Daoy (cell line): ENCODE measurements around the gene ZNF155. TPM values are rescaled to one million over a fixed set of nuclear protein-coding genes. Genes with fewer than 3 reads are reported as not detected.

Source experiments
- DNase-seq: peaks from one replicate; pipeline ENCODE4 v3.0.0-alpha.2; 2015; ENCODE audit warnings: low read depth
- total RNA-seq: library from RNA; depleted of rRNA; stranded (reverse); fragments of >200 nt; shearing (Covaris generic); gene quantifications from 2 replicates; pipeline ENCODE4 v1.2.3, GENCODE V29; 2014; rRNA removed

The ZNF155 gene
- total RNA-seq, 1 experiment from 2014 or later, result 9.0 TPM

DNA sequence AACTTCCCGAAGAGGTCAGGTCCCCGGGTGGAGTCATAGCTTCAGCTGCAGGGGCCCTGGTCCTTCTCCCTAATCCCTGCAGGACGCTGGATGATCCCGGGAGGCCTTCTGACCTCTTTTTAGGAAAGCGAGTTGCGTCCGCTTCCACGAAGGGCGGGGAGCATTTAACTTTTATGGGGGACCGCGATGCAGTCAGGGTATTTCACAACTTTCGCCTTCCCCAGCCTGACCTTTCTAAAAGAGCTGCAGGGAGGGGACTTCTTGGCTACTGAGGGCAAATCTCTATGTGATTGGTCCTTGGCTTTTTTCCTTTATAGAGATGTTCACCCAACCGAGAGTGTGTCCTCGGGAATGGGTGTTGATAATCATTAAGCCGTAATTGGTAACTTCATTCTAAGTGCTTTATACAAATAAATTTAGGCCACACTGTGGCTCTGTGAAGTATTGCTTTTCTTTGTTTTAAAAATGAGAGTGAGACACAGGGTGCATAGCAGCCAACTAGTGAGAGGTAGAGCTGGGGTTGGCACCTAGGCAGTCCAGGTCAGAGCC is 19.5 kb downstream of the ZNF155 start:
- DNase-seq, result no peak

- DNase-seq, result no peak
Observed at GRCh38 chr19:44005973-44006372, 22.0 kb downstream of the ZNF155 start.

- DNase-seq, result no peak
Observed at GRCh38 chr19:44007473-44007872, 23.5 kb downstream of the ZNF155 start.

GRCh38 chr19:44010468-44010867 is 26.5 kb downstream of the ZNF155 start:
- no peak for DNase-seq

GRCh38 chr19:44019498-44019897 is 35.5 kb downstream of the ZNF155 start:
- DNase-seq, result no peak

GRCh38 chr19:44021221-44021620 is 37.2 kb downstream of the ZNF155 start:
- DNase-seq, result no peak

DNA sequence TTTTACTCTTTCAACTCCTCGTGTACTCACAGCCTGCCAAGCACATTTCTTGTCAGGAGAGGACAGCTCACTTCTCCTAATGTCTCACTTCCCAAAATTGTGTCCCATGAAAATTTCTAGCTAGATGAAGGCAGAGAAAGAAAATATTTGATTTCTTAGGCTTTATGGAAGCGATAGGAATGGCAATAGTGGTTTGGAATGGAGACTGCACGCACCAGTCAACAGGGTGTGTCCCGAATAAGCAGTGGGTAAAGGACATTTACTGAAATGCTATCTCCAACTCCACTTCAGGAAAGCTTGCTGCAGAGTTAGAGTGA is 40.9 kb downstream of the ZNF155 start:
- no peak for DNase-seq

DNA sequence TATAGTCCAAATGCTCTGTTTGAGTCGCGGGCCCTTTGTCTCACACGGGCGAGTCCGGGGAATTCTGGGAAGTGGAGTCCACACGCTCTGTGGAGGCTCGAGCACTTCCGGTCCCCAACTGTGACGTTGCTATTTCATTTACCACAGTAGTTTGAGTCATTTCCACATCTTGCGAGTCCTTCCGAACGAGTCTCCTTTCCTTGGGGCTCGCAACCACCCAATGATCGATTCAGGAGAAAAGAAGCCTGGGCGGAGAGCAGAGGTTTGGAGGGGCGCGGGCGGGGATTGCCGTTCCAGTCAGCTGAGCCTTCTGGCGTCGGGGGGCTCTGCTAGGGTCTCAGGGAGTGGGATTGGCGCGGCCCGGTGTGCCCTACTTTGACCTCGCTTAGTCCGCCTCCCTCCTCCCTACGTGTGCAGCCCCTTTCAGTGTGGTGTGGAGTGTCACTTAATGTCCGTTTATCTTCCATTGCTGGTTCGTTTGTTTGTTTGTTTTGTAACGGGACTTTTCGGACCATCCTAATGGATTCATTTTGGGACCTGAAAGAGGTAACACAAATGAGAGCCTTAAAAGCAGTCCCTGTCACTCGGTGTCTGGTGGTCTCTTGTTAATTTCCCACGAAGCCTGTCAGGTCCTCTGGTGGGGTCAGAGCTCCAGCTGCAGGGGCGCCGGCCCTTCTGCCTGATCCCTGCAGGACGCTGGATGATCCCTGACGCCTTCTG is 41.4 kb downstream of the ZNF155 start, which contains the start of gene ZNF222:
TSS of gene ZNF222 (plus strand) at position 163 of the 720 bp plus-strand sequence. CDS start at position 221, 58 bp downstream.
- peak; percentile 90 for DNase-seq

DNA sequence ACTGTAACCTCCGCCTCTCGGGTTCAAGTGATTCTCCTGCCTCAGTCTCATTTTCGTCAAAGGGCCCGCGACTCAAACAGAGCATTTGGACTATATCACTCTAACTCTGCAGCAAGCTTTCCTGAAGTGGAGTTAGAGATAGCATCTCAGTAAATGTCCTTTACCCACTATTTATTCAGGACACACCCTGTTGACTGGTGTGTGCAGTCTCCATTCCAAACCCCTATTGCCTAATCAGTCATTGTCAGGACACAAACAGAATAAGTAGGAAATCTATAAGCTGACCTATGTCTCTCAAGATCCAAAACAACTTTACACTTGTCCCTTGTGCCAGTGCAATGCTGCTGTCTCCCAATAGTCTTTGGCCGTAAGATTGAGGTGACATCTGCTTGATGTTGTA is 42.6 kb downstream of the ZNF155 start:
- no peak for DNase-seq

GRCh38 chr19:44032001-44032610 is 48.1 kb downstream of the ZNF155 start:
- no peak for DNase-seq

- no peak for DNase-seq
Observed at GRCh38 chr19:44042147-44042546, 58.2 kb downstream of the ZNF155 start.

Other genes with a start within 250 kb of the ZNF155 start
- gene SMG9, start 229.2 kb upstream of the ZNF155 start, total RNA-seq, result 14.1 and 20.3 TPM in 2 replicates
- 6.0 and 9.8 TPM in 2 replicates for gene KCNN4, start 203.2 kb upstream of the ZNF155 start, total RNA-seq
- gene LYPD5, start 181.7 kb upstream of the ZNF155 start, total RNA-seq, result 0.89 and 2.9 TPM in 2 replicates
- gene ZNF283, start 156.9 kb upstream of the ZNF155 start, total RNA-seq, result 5.8 and 17.6 TPM in 2 replicates
- 0.11 and 0.57 TPM in 2 replicates for gene ZNF404, start 100.2 kb upstream of the ZNF155 start, total RNA-seq
- gene ZNF45, start 48.9 kb upstream of the ZNF155 start, total RNA-seq, result 11.3 and 12.6 TPM in 2 replicates
- gene ZNF221, start 33.0 kb upstream of the ZNF155 start, total RNA-seq, result 3.0 and 6.3 TPM in 2 replicates
- gene ZNF230, start 18.8 kb downstream of the ZNF155 start, total RNA-seq, result 3.0 and 4.9 TPM in 2 replicates
- 4.3 and 5.5 TPM in 2 replicates for gene ZNF222, start 41.2 kb downstream of the ZNF155 start, total RNA-seq
- 2.1 and 5.4 TPM in 2 replicates for gene ZNF223, start 67.8 kb downstream of the ZNF155 start, total RNA-seq
- 1.7 and 2.3 TPM in 2 replicates for gene ZNF284, start 88.0 kb downstream of the ZNF155 start, total RNA-seq
- 10.9 and 11.2 TPM in 2 replicates for gene ZNF224, start 110.2 kb downstream of the ZNF155 start, total RNA-seq
- 4.1 and 4.9 TPM in 2 replicates for gene ZNF225, start 129.2 kb downstream of the ZNF155 start, total RNA-seq
- 5.0 and 10.3 TPM in 2 replicates for gene ZNF234, start 157.4 kb downstream of the ZNF155 start, total RNA-seq
- 8.1 and 12.8 TPM in 2 replicates for gene ZNF226, start 180.9 kb downstream of the ZNF155 start, total RNA-seq
- gene ZNF227, start 228.3 kb downstream of the ZNF155 start, total RNA-seq, result 16.1 and 18.7 TPM in 2 replicates